GM19395 (cell line): ENCODE data around the gene ZNF75A.
"Not testable (repeated sequence)": the region's sequence is repeated elsewhere in the genome, so short reads cannot be mapped to it uniquely, and the experiment has no call there.

Experiments
- ATAC-seq: cut with Tn5 transposase; IDR thresholded peaks from one replicate; pipeline ENCODE4 v1.9.1; 2021; ENCODE audit warnings: mild to moderate bottlenecking, moderate library complexity; ENCODE audit not compliant: unreplicated experiment

Gene ZNF75A

GRCh38 chr16:3305109-3306068 is at the start of gene ZNF75A, which contains the start of gene TIGD7:
Gene ZNF75A (plus strand): TSS chr16:3305497. CDS start chr16:3308429, 2,932 bp downstream.
Gene TIGD7 (minus strand): TSS chr16:3305430. CDS start chr16:3300614, 4,816 bp downstream.
- peak; percentile 95 for ATAC-seq

GRCh38 chr16:3256146-3256865 is 49.0 kb upstream of the ZNF75A start, which contains the start of gene MEFV:
Gene MEFV (minus strand): TSS chr16:3256633. CDS start chr16:3256587, 46 bp downstream.
- ATAC-seq, result no peak

- no peak for ATAC-seq
Observed at GRCh38 chr16:3256866-3257465, 48.3 kb upstream of the ZNF75A start.

GRCh38 chr16:3259836-3260235 is 45.5 kb upstream of the ZNF75A start:
- no peak for ATAC-seq

- no peak for ATAC-seq
Observed at GRCh38 chr16:3262517-3262916, 42.8 kb upstream of the ZNF75A start.

GRCh38 chr16:3264137-3265036 is 40.9 kb upstream of the ZNF75A start:
- ATAC-seq, result peak; percentile 81

GRCh38 chr16:3266873-3267537 is 38.3 kb upstream of the ZNF75A start:
- ATAC-seq, result no peak

GRCh38 chr16:3268294-3268693 is 37.0 kb upstream of the ZNF75A start:
- ATAC-seq, result no peak

- not testable (repeated sequence) for ATAC-seq
Observed at GRCh38 chr16:3270718-3271117, 34.6 kb upstream of the ZNF75A start.

- not testable (repeated sequence) for ATAC-seq
Observed at GRCh38 chr16:3271281-3271680, 34.0 kb upstream of the ZNF75A start.

- no peak for ATAC-seq
Observed at GRCh38 chr16:3274490-3274889, 30.8 kb upstream of the ZNF75A start.

- ATAC-seq, result no peak
Observed at GRCh38 chr16:3274947-3275346, 30.4 kb upstream of the ZNF75A start.

- no peak for ATAC-seq
Observed at GRCh38 chr16:3276679-3277078, 28.6 kb upstream of the ZNF75A start.

- ATAC-seq, result no peak
Observed at GRCh38 chr16:3281222-3281820, 24.0 kb upstream of the ZNF75A start.

GRCh38 chr16:3282103-3282729 is 23.1 kb upstream of the ZNF75A start:
- ATAC-seq, result peak; percentile 31

- ATAC-seq, result peak; percentile 90
Observed at GRCh38 chr16:3282730-3283542, 22.4 kb upstream of the ZNF75A start, which contains the start of gene ZNF263. Gene ZNF263 (plus strand): TSS chr16:3283491. CDS start chr16:3283819, 328 bp downstream.

- no peak for ATAC-seq
Observed at GRCh38 chr16:3283543-3284447, 21.5 kb upstream of the ZNF75A start.
